Choroid plexus epithelial cell (primary cell): ENCODE data around the gene MBP.

Experiments
- DNase-seq: peaks from one replicate; pipeline ENCODE4 v3.0.0-alpha.2; 2010; ENCODE audit warnings: low read depth
- H3K4me3 ChIP-seq: 2 replicates; pipeline ENCODE4 v1.5.1; 2011; ENCODE audit warnings: low read depth, mild to moderate bottlenecking, control low read depth, low read length, moderate library complexity
- CTCF ChIP-seq: conservative IDR thresholded peaks from 2 replicates; pipeline ENCODE4 v1.5.1; 2011; ENCODE audit warnings: low read depth, mild to moderate bottlenecking, control low read depth, inconsistent platforms, low read length, moderate library complexity

Gene MBP

GRCh38 chr18:77012120-77012519 is 120.5 kb downstream of the MBP start:
- TF ChIP-seq CTCF: no peak
- no peak for DNase-seq
- H3K4me3 ChIP-seq: no peak overlapping the region

GRCh38 chr18:77009675-77010074 is 122.9 kb downstream of the MBP start:
- no peak for DNase-seq
- no peak overlapping the region for H3K4me3 ChIP-seq
- no peak for TF ChIP-seq CTCF

- no peak for TF ChIP-seq CTCF
- H3K4me3 ChIP-seq: no peak overlapping the region
- DNase-seq: no peak
Measured at GRCh38 chr18:77008576-77009315, 123.8 kb downstream of the MBP start.

GRCh38 chr18:77008006-77008405 is 124.6 kb downstream of the MBP start:
- no peak for DNase-seq
- TF ChIP-seq CTCF: no peak
- H3K4me3 ChIP-seq: no peak overlapping the region

- no peak for DNase-seq
- H3K4me3 ChIP-seq: no peak overlapping the region
- TF ChIP-seq CTCF: no peak
Measured at GRCh38 chr18:77007251-77007650, 125.3 kb downstream of the MBP start.

- DNase-seq: peak; percentile 24
- no peak for TF ChIP-seq CTCF
- no peak overlapping the region for H3K4me3 ChIP-seq
Measured at GRCh38 chr18:77006305-77007175, 126.0 kb downstream of the MBP start.
